H7 (cell line): ENCODE measurements around the gene SLC36A1. TPM values are rescaled to one million over a fixed set of nuclear protein-coding genes. Genes with fewer than 3 reads are reported as not detected.
"Not testable (repeated sequence)": the region's sequence is repeated elsewhere in the genome, so short reads cannot be mapped to it uniquely, and the experiment has no call there.

Experiments used
- DNase-seq: peaks from one replicate; pipeline ENCODE4 v3.0.0; 2012
- H3K27me3 ChIP-seq: 2 replicates; pipeline ENCODE4 v1.6.0; 2011; ENCODE audit warnings: mild to moderate bottlenecking, low read length; ENCODE audit not compliant: control insufficient read depth, insufficient read depth
- H3K36me3 ChIP-seq: replicated peaks from 2 replicates; pipeline ENCODE4 v1.5.1; 2011; ENCODE audit warnings: low read length; ENCODE audit not compliant: control insufficient read depth, insufficient read depth
- H3K4me3 ChIP-seq: 2 replicates; pipeline ENCODE4 v1.5.1; 2011; ENCODE audit warnings: low read depth, mild to moderate bottlenecking, control low read depth, low read length, moderate library complexity; ENCODE audit not compliant: insufficient read depth
- total RNA-seq: library from RNA; depleted of rRNA; stranded (reverse); fragments of >200 nt; shearing (Covaris generic); gene quantifications from 2 replicates; pipeline ENCODE4 v1.2.3, GENCODE V29; 2014

Gene SLC36A1
- total RNA-seq, 1 experiment from 2014 or later, result 7.1 TPM

DNA sequence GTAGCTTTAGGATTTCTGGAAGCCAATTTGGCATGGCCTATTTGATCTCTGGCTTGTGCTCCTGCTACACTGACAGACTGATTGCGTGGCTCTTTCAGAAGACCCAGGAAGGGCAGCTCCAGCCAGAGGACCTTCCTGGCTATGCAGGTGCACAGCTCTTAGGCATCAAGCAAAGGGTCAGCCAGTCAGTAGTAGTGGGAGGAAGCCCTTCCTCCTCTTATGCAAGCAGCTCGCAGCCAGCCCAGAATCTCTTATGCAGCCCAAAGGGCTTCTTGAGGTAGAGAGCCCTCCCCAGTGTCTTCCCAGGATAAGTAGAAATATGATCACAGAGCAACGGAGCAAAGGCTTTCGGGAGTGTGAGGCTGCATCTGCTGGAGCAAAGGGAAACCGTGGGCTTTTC, 43.2 kb downstream of the SLC36A1 start:
- Histone ChIP-seq H3K4me3 (no peak overlapping the region), H3K27me3 (no peaks in the 10 kb centered on the region), H3K36me3 (no peaks in the 10 kb centered on the region; the same call in 1 of the 2 replicates)
- no peak for DNase-seq

DNA sequence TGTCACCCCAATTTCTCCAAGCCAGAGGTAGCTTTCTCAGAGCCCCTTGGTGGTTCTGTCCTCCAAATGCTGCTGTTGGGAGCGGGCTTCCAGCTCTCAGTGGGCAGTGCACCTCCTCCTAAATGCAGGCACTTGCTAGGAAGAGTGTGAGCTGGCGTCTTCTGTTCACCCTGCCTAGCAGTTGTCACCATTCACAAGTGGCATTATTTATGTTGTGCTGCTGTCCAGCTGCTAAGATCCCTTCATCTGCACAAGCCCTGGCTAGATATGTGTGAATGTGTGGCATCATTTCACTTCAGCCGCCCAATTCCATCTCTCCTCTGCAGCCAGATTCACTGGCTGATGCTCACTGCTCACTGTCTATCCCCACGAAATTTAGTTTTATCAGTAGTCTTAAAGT, 43.7 kb downstream of the SLC36A1 start:
- Histone ChIP-seq H3K36me3 (no peaks in the 10 kb centered on the region; the same call in 1 of the 2 replicates), H3K27me3 (no peaks in the 10 kb centered on the region), H3K4me3 (no peak overlapping the region)
- no peak for DNase-seq

DNA sequence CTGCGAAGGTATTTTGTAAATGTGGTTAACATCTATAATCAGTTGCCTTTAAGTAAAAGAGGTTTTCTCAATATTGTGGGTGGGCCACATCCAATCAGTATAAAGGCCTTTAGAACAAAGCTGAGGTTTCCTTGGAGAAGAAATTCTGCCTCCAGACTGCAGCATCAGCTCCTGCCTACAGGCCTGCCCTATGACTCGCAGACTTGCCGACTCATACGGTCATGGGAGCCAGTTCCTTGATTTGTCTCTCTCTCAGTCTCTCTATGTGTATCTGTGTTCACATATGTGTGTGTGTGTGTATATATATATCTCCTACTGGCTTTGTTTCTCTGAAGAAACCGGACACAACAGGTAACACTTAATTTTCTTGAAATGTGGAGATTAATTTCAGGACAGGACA, 45.3 kb downstream of the SLC36A1 start:
- Histone ChIP-seq H3K36me3 (no peaks in the 10 kb centered on the region; the same call in 1 of the 2 replicates), H3K27me3 (no peaks in the 10 kb centered on the region), H3K4me3 (no peak overlapping the region)
- DNase-seq, result no peak

DNA sequence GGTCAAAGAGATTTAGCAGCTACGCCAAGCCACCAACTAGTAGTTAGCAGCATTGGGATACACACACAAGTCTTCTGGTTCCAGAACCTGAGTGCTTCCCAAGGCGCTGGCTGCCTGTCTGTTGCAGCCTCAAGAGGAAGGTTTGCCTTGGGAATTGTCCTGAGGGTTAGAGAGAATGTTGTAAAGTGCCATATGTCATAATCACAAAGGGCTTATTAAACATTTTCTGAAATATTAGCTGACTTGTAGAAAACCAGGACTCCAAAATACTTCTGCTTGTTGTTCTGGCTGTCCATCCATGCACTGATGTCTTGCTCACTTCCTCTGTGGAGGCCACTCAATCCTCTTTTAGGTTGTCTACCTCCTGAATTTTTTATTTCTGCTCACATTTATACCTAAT, 46.3 kb downstream of the SLC36A1 start:
- H3K4me3 ChIP-seq, result no peak overlapping the region
- no peak for DNase-seq
- H3K36me3 ChIP-seq, result no peaks in the 10 kb centered on the region; the same call in 1 of the 2 replicates
- no peaks in the 10 kb centered on the region for H3K27me3 ChIP-seq

DNA sequence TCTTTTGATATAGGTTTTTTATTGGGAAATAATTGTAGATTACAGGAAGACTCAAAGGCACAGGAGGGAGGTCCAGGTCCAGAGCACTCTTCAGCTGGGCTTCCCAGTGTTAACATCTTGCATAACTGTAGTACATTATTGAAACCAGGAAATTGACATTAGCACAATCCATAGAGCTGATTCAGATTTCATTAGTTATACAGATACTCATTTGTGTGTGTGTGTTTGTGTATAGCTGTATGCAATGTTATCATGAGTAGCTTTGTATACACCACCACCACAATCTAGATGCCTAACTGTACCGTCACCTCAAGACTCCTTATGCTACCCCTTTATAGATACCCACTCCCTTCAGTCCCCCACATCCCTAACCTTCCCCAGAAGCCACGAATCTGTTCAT, 47.9 kb downstream of the SLC36A1 start:
- DNase-seq, result no peak
- Histone ChIP-seq H3K36me3 (no peaks in the 10 kb centered on the region), H3K27me3 (no peaks in the 10 kb centered on the region), H3K4me3 (no peak overlapping the region)

DNA sequence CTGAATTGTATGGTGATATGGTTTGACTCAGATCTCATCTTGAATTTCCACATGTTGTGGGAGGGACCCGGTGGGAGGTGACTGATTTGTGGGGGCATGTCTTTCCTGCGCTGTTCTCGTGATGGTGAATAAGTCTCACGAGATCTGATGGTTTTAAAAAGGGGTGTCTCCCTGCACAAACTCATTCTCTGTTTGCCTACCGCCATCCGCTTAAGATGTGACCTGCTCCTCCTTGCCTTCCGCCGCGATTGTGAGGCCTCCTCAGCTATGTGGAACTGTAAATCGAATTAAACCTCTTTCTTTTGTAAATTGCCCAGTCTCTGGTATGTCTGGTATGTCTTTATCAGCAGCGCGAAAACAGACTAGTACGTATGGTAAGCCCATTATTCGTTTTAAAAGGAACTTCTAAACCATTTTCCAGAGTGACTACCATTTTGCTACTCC, 48.7 kb downstream of the SLC36A1 start:
- peak overlapping the region; percentile 1; the same call in 1 of the 2 replicates for H3K4me3 ChIP-seq
- DNase-seq, result no peak
- H3K27me3 ChIP-seq, result no peaks in the 10 kb centered on the region
- no peaks in the 10 kb centered on the region for H3K36me3 ChIP-seq

DNA sequence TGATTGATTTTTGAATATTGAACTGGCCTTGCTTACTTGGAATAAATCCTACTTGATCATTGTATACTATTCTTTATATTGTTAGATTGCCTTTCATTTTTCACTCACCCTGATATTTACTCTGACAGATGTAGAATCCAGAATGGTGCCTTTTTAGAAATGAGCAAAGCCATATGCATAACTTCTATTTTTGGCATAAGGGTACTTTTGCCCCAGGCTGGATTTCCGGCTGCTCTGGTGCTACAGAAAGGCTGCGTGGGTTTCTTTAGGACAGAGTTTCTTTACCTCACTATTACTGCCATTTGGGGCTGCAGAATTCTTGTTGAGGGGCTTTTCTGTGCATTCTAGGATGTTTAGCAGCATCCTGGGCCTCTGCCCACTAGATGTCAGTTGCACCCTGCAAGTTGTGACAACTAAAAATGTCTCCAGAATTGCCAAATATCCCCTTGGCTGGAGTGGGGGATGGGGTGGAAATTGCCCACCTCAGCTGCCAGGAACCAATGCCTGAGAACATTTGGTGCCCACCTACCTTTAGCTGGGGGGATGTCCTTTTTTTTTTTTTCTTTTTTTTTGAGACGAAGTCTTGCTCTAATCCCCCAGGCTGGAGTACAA, 50.1 kb downstream of the SLC36A1 start:
- H3K27me3 ChIP-seq, result no peaks in the 10 kb centered on the region
- no peak overlapping the region for H3K4me3 ChIP-seq
- no peaks in the 10 kb centered on the region for H3K36me3 ChIP-seq
- DNase-seq, result no peak

DNA sequence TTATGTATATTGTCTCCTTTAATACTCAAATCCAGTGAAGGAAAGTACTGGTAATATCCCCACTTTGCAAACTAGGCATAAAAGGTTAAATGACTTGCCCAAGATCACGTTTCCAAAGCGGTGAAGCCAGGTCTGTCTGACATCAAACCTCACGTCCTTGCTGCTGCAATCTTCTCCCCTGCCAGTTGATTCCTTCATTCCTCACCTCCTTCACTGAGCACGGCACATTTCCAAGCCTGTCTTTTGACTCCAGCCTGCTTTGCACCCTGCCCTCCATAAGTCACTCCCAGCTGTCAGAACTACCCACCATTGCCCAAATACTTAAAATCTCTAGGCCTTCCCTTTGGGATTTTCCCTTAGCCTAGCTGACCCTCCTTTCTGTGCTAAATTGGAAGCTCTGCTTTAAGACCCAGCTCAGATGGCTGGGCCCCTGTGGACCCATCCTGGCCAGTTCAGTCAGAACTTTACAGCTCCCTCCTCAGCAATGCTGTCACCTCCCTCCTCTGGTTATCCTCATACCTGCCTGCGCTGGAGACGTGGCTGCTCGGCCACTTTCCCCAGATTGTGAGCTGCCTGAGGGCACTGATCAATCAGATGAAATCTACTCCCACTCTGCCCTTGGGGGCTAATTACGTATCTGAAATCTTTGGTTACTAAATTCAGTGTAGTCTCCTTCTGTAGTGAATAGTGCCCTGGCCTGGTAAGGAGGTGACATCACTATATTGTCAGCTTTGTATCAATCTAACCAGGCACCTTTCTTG, 51.2 kb downstream of the SLC36A1 start:
- no peaks in the 10 kb centered on the region for H3K27me3 ChIP-seq
- no peaks in the 10 kb centered on the region for H3K36me3 ChIP-seq
- H3K4me3 ChIP-seq, result no peak overlapping the region
- DNase-seq, result no peak

DNA sequence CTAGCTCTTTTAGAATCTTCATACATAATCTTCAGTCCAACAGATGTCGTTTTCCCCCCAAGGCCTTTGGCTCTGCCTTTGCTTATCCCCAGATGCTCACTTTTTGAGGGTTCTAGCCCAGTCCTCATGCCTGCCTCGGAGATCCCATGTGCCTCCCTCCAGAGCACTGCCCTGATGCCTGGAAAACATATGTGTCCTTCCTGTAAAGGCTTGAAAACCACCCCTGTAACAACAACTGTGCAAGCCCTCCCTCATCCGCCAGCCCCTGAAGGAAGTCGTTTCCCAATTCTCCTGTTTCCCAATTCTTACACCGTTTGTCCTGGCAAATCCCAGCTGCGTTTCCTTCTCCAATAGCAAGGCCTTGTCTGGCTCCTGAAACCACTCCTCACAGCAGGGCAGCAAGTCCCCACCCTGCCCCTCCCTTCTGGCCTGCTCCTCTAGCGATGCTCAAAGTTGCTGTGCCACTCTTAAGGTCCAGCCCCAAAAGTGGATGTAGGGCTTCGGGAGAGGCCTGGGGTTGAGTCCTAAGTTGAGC, 52.2 kb downstream of the SLC36A1 start:
- Histone ChIP-seq H3K4me3 (no peak overlapping the region), H3K27me3 (no peaks in the 10 kb centered on the region), H3K36me3 (no peaks in the 10 kb centered on the region)
- DNase-seq, result no peak

DNA sequence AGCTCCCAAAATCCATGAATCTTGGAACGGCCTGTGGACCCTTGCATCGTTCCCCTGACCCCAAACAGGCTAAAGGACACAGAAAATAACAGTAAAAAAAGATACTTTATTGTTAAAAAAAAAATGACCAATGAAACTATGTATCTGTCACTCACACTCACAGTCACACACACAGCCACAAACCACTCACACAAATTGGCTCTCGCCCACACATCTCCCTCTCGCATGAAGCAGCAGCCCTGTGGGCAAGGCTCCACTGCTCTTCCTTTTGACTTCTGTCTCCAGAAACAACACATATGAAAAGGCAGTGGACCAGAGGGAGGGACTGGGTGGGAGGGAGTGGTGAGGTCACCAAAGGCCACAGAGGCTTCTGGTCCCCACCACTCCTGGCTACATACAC, 56.6 kb downstream of the SLC36A1 start:
- H3K4me3 ChIP-seq, result no peak overlapping the region
- DNase-seq, result no peak
- no peaks in the 10 kb centered on the region for H3K36me3 ChIP-seq
- H3K27me3 ChIP-seq, result no peaks in the 10 kb centered on the region

DNA sequence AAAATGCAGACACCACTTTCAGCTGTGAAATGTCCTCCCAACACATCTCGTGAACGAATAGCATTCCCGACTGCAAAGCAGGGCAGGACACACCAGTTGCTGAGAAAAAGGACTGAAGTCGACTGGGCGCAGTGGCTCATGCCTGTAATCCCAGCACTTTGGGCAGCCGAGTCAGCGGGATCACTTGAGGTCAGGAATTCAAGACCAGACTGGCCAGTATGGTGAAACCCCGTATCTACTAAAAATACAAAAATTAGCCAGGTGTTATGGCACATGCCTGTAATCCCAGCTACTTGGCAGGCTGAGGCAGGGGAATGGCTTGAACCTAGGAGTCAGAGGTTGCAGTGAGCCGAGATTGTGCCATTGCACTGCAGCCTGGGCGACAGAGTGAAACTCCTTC, 60.9 kb downstream of the SLC36A1 start:
- not testable (repeated sequence) for H3K4me3 ChIP-seq, DNase-seq, H3K27me3 ChIP-seq, H3K36me3 ChIP-seq

DNA sequence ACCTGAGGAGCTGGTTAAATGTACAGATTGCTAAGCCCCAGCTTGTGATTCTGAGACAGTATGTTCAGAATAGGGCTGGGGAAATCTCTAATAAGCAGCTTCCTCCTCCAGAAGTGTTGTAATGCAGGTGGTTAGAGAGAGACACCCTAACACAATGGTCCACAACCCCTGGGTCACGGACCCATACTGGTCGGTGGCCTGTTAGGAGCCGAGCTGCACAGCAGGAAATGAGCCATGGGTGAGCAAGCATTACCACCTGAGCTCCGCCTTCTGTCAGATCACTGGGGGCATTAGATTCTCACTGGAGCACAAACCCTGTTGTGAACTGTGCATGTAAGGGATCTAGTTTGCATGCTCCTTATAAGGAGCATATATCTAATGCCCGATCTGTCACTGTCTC, 61.8 kb downstream of the SLC36A1 start:
- no peaks in the 10 kb centered on the region for H3K36me3 ChIP-seq
- H3K27me3 ChIP-seq, result no peaks in the 10 kb centered on the region
- H3K4me3 ChIP-seq, result no peak overlapping the region
- no peak for DNase-seq

DNA sequence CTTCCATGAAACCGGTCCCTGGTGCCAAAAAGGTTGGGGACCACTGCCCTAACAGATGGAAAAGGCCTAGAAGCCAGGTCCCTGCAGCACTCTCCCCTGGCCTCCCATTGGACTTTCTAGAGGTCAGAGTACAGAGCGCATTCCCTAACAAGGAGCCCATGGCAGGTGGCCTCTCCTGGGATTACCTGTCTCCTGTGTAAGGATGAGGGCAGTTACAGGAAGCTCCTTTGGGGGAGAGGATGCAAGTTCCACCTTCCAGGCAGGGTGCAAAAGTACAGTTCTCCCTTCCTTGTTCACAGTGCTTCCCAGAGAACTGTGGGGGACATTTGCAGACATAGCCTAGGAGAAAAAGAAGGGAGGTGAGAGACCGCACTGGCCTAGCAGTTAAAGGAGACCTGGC, 62.4 kb downstream of the SLC36A1 start:
- Histone ChIP-seq H3K4me3 (no peak overlapping the region), H3K36me3 (no peaks in the 10 kb centered on the region), H3K27me3 (no peaks in the 10 kb centered on the region)
- DNase-seq, result no peak

DNA sequence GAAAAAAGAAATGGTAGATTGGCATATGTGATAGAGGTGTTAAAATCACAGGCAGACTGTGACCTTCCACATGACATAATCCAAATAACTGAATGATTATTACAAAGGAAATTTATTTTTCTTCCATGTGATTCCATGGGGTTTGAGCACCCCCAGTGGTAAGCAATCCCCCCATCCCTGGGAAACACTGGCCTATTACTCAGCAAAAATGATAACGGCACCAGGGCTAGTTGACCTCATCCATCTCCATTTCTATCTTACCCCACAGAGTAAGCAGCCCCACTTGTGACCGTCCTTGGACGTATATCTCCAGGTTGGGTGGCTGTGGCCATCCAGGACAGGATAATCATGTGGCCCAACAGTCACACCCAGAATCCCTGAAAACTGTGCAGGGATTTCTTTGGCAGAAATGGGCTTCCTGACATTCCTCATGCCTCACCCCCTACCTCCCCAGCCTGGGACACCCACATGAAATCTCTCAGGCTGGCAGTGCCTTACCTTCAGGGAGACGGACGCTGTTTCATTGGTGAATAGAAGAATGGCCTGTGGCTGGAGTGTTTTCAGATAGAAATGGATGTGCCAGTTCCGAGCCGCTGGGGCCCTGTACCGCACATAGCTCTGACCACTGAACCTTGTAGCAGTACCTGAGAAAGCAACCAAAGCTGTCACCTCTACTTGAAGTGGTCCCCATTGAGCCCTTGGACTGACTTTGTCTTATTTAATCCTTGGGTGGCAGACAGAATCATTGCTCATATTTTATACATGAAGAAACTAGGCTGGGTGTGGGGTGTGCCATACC, 69.9 kb downstream of the SLC36A1 start:
- H3K36me3 ChIP-seq, result no peaks in the 10 kb centered on the region
- no peak for DNase-seq
- H3K4me3 ChIP-seq, result no peak overlapping the region
- H3K27me3 ChIP-seq, result no peaks in the 10 kb centered on the region
